Measurements from ENCODE around the gene ZSWIM8. TPM values are rescaled to one million over a fixed set of nuclear protein-coding genes. Genes with fewer than 3 reads are reported as not detected.

The ZSWIM8 gene
- polyA plus RNA-seq, 1 donor (not counting 4 experiments of a cell fraction or from before 2014, with no cell fraction given) = 34.2 TPM

- Histone ChIP-seq H3K27me3 (ENCODE audit: control insufficient read depth, extremely low read depth, insufficient read depth, low read length) (no peaks in the 10 kb centered on the region), H3K4me2 (ENCODE audit: control insufficient read depth, extremely low read depth, insufficient read depth, low read depth, low read length) (no peak overlapping the region), H3K4me1 (ENCODE audit: control insufficient read depth, extremely low read depth, insufficient read depth, low read length) (peaks cover 8% of the 10 kb centered on the region), H3K36me3 (ENCODE audit: control insufficient read depth in 2 of 2, extremely low read depth in 1 of 2, insufficient read depth in 2 of 2, low read length in 2 of 2) (peaks cover 21 to 26% of the 10 kb centered on the region in 2 experiments), H2AFZ (ENCODE audit: control insufficient read depth, low read length) (no peak overlapping the region), H3K79me2 (ENCODE audit: control insufficient read depth, insufficient read depth, low read length) (no peaks in the 10 kb centered on the region), H4K20me1 (ENCODE audit: control insufficient read depth, extremely low read depth, insufficient read depth, low read length) (peaks cover 3% of the 10 kb centered on the region), H3K4me3 (ENCODE audit: control insufficient read depth in 2 of 3, extremely low read depth in 1 of 3, insufficient read depth in 2 of 3, low read depth in 1 of 3, low read length in 3 of 3) (no peak overlapping the region), H3K27ac (ENCODE audit: control insufficient read depth, insufficient read depth, low read length) (no peak overlapping the region), H3K9ac (ENCODE audit: control insufficient read depth, extremely low read depth, insufficient read depth, low read length) (no peak overlapping the region), H3K9me3 (ENCODE audit: control insufficient read depth, low read depth, low read length) (no peaks in the 10 kb centered on the region), H3K9me1 (ENCODE audit: control insufficient read depth, extremely low read depth, insufficient read depth, low read length) (no peaks in the 10 kb centered on the region)
- no peak for TF ChIP-seq EZH2 (IDR thresholded peaks at IDR 0.05; ENCODE audit: low read length)
- TF ChIP-seq CTCF (optimal IDR thresholded peaks at IDR 0.05 in 1 of 3, IDR thresholded peaks at IDR 0.05 in 1 of 3, conservative IDR thresholded peaks at IDR 0.05 in 1 of 3; ENCODE audit: extremely low read depth in 1 of 3, insufficient read depth in 2 of 3, low read length in 3 of 3) = no peak
- DNase-seq (ENCODE audit: low read depth, low spot score) (no peak), FAIRE-seq (no peak)
- dilution Hi-C loops (cut with MboI; ENCODE audit: extremely low pct_ligation_motif_present, low sequenced_read_pairs) = no loop called here
Observed at GRCh38 chr10:73841061-73841421, 55.6 kb downstream of the ZSWIM8 start.

DNA sequence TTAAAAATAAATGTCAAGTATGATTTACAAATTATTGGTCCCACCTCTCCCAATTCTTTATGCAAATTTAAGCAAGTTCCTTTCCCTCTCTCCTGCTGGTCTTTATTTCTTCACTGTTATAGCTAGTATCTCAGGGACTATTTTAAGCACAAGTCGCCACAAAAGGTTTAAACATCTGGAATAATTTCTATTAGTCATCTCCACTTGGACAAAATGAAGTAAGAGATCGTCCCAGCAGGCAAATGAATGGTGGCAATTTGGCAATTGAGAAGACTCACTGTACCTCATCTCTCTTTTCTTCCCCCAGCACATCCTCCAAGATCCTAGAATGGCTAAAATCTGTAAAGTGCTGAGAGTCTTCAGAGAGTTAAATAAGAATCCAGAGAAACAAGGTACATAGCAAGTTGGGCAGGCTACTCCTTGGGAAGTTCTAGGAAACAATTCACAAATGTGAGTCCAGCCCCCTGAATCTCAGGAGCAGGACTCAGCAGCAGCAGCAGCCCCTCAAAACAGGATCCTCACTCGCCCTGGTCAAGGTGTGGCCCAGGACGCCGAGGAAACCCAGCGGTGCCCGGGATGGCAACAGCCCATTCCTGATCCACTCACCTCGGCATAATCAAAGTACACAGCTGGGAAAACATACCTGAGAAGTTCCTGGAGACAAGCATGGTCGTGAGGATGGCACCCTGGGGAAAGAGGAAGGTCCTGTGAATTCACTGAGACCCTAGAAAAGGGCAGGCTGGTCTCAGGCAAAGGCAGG lies 56.3 kb downstream of the ZSWIM8 start:
- H3K36me3 ChIP-seq (ENCODE audit: control insufficient read depth in 2 of 2, extremely low read depth in 1 of 2, insufficient read depth in 2 of 2, low read length in 2 of 2) = peaks cover 22 to 26% of the 10 kb centered on the region in 2 experiments
- no peaks in the 10 kb centered on the region for H3K79me2 ChIP-seq (ENCODE audit: control insufficient read depth, insufficient read depth, low read length)
- H3K9ac ChIP-seq (ENCODE audit: control insufficient read depth, extremely low read depth, insufficient read depth, low read length) = no peak overlapping the region
- DNase-seq (ENCODE audit: low read depth, low spot score) = no peak
- H2AFZ ChIP-seq (ENCODE audit: control insufficient read depth, low read length) = no peak overlapping the region
- no peak for TF ChIP-seq EZH2 (IDR thresholded peaks at IDR 0.05; ENCODE audit: low read length)
- no peak for TF ChIP-seq CTCF (optimal IDR thresholded peaks at IDR 0.05 in 1 of 3, IDR thresholded peaks at IDR 0.05 in 1 of 3, conservative IDR thresholded peaks at IDR 0.05 in 1 of 3; ENCODE audit: extremely low read depth in 1 of 3, insufficient read depth in 2 of 3, low read length in 3 of 3)
- H3K4me1 ChIP-seq (ENCODE audit: control insufficient read depth, extremely low read depth, insufficient read depth, low read length) = peaks cover 8% of the 10 kb centered on the region
- FAIRE-seq = no peak
- H3K27me3 ChIP-seq (ENCODE audit: control insufficient read depth, extremely low read depth, insufficient read depth, low read length) = no peaks in the 10 kb centered on the region
- H4K20me1 ChIP-seq (ENCODE audit: control insufficient read depth, extremely low read depth, insufficient read depth, low read length) = peaks cover 3% of the 10 kb centered on the region
- no peak overlapping the region for H3K4me3 ChIP-seq (ENCODE audit: control insufficient read depth in 2 of 3, extremely low read depth in 1 of 3, insufficient read depth in 2 of 3, low read depth in 1 of 3, low read length in 3 of 3)
- H3K27ac ChIP-seq (ENCODE audit: control insufficient read depth, insufficient read depth, low read length) = no peak overlapping the region
- no peaks in the 10 kb centered on the region for H3K9me3 ChIP-seq (ENCODE audit: control insufficient read depth, low read depth, low read length)
- H3K4me2 ChIP-seq (ENCODE audit: control insufficient read depth, extremely low read depth, insufficient read depth, low read depth, low read length) = no peak overlapping the region
- no peaks in the 10 kb centered on the region for H3K9me1 ChIP-seq (ENCODE audit: control insufficient read depth, extremely low read depth, insufficient read depth, low read length)
- dilution Hi-C loops (cut with MboI; ENCODE audit: extremely low pct_ligation_motif_present, low sequenced_read_pairs) = no loop called here
